ENCODE results near the gene COL8A1.

GRCh38 chr3:99803297-99803696 is 164.9 kb downstream of the COL8A1 start:
- TF ChIP-seq CTCF (IDR thresholded peaks at IDR 0.05; ENCODE audit: insufficient read depth, low read depth, low read length) (no peak), EZH2 (IDR thresholded peaks at IDR 0.05; ENCODE audit: insufficient read depth, low read length) (no peak)
